ENCODE results near the gene DOHH. TPM values are rescaled to one million over a fixed set of nuclear protein-coding genes. Genes with fewer than 3 reads are reported as not detected.
A peak's percentile ranks its signal among the peaks of the same experiment; 100 is the strongest.
"Not testable (repeated sequence)": the region's sequence is repeated elsewhere in the genome, so short reads cannot be mapped to it uniquely, and the experiment has no call there.

The DOHH gene
- total RNA-seq, 3 donors from 2014 or later: 11.6 to 13.4 (median 12.2) TPM

- H3K4me3 ChIP-seq: no peak overlapping the region
- H3K4me1 ChIP-seq: peaks cover 0 to 9% of the 10 kb centered on the region in 2 donors
- intact Hi-C loops (cut with DNase I; ENCODE audit: low total_unique reads): no loop called here
- H3K9me3 ChIP-seq: no peaks in the 10 kb centered on the region
- H3K36me3 ChIP-seq: no peaks in the 10 kb centered on the region
- no peak for DNase-seq (ENCODE audit: low spot score in 2 of 2)
- TF ChIP-seq POLR2A (IDR thresholded peaks at IDR 0.05) (no peak), POLR2AphosphoS5 (IDR thresholded peaks at IDR 0.05) (no peak), CTCF (IDR thresholded peaks at IDR 0.05) (no peak)
- no peaks in the 10 kb centered on the region for H3K27me3 ChIP-seq
- H3K27ac ChIP-seq: no peak overlapping the region
Observed at GRCh38 chr19:3509566-3509989, 9.1 kb upstream of the DOHH start.

- DNase-seq (ENCODE audit: low spot score in 2 of 2): no peak
- H3K4me1 ChIP-seq: peaks cover 0 to 9% of the 10 kb centered on the region in 2 donors
- H3K27ac ChIP-seq: peak overlapping the region in 1 of 2 donors; percentile 25
- TF ChIP-seq POLR2A (IDR thresholded peaks at IDR 0.05): no peak
- no peak for TF ChIP-seq POLR2AphosphoS5 (IDR thresholded peaks at IDR 0.05)
- TF ChIP-seq CTCF (IDR thresholded peaks at IDR 0.05): no peak
- no peaks in the 10 kb centered on the region for H3K27me3 ChIP-seq
- intact Hi-C loops (cut with DNase I; ENCODE audit: low total_unique reads): no loop called here
- no peaks in the 10 kb centered on the region for H3K36me3 ChIP-seq
- no peak overlapping the region for H3K4me3 ChIP-seq
- H3K9me3 ChIP-seq: no peaks in the 10 kb centered on the region
Observed at GRCh38 chr19:3508771-3509535, 8.5 kb upstream of the DOHH start.

GRCh38 chr19:3508121-3508661, 7.7 kb upstream of the DOHH start:
- Histone ChIP-seq H3K27ac (peak overlapping the region in 1 of 2 donors; percentile 25), H3K4me3 (peak overlapping the region in 1 of 3 donors; percentile 100)
- H3K9me3 ChIP-seq; H3K36me3 ChIP-seq; H3K4me1 ChIP-seq; DNase-seq (ENCODE audit: low spot score in 2 of 2); H3K27me3 ChIP-seq; intact Hi-C loops (cut with DNase I; ENCODE audit: low total_unique reads): not testable (repeated sequence)

GRCh38 chr19:3507371-3508120, 7.1 kb upstream of the DOHH start:
- TF ChIP-seq POLR2AphosphoS5 (IDR thresholded peaks at IDR 0.05): no peak
- no peak for TF ChIP-seq POLR2A (IDR thresholded peaks at IDR 0.05)
- TF ChIP-seq CTCF (IDR thresholded peaks at IDR 0.05): no peak
- peak overlapping the region; percentile 86 to 100 (median 91) for H3K4me3 ChIP-seq
- H3K36me3 ChIP-seq: no peaks in the 10 kb centered on the region
- H3K27me3 ChIP-seq: no peaks in the 10 kb centered on the region
- intact Hi-C loops (cut with DNase I; ENCODE audit: low total_unique reads): no loop called here
- H3K9me3 ChIP-seq: no peaks in the 10 kb centered on the region
- peak overlapping the region; percentile 95 to 98 for H3K27ac ChIP-seq
- peak in 1 of 2 donors; percentile 51 for DNase-seq (ENCODE audit: low spot score in 2 of 2)
- H3K4me1 ChIP-seq: peaks cover 0 to 9% of the 10 kb centered on the region in 2 donors

GRCh38 chr19:3506384-3507340, 6.2 kb upstream of the DOHH start:
- TF ChIP-seq POLR2A (IDR thresholded peaks at IDR 0.05) (no peak), CTCF (IDR thresholded peaks at IDR 0.05) (no peak), POLR2AphosphoS5 (IDR thresholded peaks at IDR 0.05) (no peak)
- peak in 1 of 2 donors; percentile 43 for DNase-seq (ENCODE audit: low spot score in 2 of 2)
- Histone ChIP-seq H3K4me3 (peak overlapping the region; percentile 86 to 100 (median 91)), H3K27ac (peak overlapping the region; percentile 95 to 98), H3K27me3 (no peaks in the 10 kb centered on the region), H3K36me3 (no peaks in the 10 kb centered on the region), H3K4me1 (peaks cover 0 to 9% of the 10 kb centered on the region in 2 donors), H3K9me3 (no peaks in the 10 kb centered on the region)
- intact Hi-C loops (cut with DNase I; ENCODE audit: low total_unique reads): no loop called here
